Limb (tissue), 2 donors: ENCODE data around the gene FGF6.
A peak's percentile ranks its signal among the peaks of the same experiment; 100 is the strongest.
"Not testable (repeated sequence)": the region's sequence is repeated elsewhere in the genome, so short reads cannot be mapped to it uniquely, and the experiment has no call there.

Experiments
- DNase-seq, 2 donors: peaks; one replicate each; pipeline ENCODE4 v3.0.0-alpha.2; 2016; ENCODE audit errors: extremely low spot score in 2 of 2

Gene FGF6

DNA sequence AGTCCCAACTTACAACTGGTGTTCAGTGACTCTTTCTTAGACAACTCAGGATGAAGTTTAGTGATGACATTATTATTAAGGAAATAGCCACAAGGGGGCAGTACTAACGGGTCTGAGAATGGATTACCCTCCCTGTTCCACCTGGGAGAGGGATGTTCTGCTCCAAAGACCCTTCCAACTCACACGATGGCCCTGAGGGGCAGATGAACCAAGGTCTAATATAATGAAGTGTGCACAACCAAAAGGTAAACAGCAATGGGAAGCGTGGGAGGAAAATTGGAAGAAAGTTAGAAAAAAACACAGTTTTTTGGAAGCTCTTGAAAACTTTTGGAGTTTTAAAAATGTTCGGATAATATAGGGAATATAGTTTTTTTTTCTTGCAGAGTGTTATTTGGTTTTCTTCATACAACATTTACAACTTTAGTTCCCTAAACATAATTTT lies 24.0 kb downstream of the FGF6 start:
- DNase-seq: peak in 1 of 2 donors; percentile 18

DNA sequence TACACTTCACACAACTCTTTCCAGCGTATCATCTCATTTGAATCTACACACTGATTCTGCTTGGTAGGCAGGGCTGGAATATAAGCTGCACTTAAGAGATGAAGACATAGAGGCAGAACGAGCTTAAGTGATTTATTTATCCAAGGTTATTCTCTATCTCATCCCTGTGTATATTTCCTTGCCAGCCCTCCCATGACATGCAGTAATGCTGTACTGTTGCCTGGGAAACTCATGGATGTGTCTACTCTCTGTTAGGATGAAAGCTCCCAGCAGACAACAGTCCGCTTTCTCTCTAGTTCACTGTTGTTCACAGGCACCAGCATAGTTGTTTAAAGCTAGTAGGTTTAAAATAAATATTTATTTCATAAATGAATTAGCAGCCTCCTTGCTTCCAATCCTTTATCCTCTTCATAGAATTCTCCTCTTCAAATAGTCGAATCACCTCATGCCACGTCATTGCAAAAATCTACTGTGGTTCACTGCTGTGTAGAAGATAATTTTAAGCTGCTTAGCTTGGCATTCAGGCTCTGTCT lies 25.4 kb downstream of the FGF6 start:
- no peak for DNase-seq

DNA sequence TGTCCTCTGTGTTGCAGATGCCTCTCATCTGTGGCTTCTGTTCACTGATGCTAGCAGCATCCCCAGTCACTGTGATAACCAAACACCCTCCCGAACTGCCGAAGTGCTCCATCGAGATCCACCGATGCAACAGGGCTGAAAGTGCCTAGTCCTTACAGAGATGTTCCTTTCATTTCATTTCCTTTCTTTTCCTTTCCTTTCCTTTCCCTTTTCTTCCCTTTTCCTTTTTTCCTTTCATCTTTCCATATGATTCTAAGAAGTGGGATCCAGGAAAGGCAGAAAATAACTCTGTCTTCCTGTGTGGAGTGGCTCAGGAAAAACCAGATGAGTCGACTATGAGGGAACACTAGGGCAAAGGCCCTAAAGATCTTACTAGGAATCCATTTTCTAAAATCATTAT lies 26.7 kb downstream of the FGF6 start:
- DNase-seq: no peak

DNA sequence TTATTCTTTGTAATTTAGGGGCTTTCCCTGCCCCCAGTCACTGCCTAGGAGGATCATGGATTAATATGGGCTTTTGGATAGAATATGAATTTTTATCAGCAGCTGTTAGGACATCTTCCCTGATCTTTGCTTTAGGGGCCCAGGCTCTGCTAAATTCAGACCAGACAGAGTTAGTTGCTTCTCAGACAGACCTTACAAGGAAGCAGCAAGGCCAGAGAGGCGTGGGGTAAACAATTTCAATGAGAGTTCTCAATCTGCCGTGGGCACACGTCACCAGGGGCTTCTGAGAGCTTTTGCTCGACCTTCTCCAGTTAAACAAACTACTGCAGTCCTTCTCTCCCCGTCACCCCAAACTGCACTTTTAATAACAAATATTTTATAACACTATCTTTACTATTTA lies 27.7 kb downstream of the FGF6 start:
- no peak for DNase-seq

DNA sequence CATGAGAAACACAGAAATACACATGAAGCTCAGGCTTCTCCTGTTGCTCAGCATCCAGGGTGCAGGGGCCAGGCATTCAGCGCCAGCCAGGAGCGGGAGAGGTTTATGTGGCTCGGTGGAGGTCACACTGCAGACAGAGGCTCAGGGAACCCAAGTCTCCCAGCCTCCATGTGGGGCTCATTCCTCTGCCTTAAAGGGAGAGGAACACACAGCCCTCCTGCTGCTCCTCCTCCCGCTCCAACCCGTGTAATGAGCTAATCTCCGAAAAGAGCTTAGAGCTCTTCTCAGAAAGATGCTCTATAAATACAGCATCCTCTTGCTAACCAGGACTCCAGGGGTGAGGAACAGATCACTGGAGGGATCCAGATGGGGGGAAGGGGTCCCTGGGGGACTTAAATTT lies 28.2 kb downstream of the FGF6 start:
- no peak for DNase-seq

DNA sequence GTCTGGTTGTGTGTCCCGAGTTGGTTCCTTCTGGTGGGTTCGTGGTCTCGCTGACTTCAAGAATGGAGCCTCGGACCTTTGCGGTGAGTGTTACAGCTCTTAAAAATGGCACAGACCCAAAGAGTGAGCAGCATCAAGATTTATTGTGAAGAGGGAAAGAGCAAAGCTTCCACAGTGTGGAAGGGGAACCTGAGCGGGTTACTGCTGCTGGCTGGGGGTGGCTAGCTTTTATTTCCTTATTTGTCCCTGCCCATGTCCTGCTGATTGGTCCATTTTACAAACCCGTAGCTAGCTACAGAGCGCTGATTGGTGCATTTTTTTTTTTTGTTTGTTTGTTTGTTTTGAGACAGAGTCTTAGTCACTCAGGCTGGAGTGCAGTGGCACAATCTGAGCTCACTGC lies 29.3 kb downstream of the FGF6 start:
- DNase-seq: no peak

DNA sequence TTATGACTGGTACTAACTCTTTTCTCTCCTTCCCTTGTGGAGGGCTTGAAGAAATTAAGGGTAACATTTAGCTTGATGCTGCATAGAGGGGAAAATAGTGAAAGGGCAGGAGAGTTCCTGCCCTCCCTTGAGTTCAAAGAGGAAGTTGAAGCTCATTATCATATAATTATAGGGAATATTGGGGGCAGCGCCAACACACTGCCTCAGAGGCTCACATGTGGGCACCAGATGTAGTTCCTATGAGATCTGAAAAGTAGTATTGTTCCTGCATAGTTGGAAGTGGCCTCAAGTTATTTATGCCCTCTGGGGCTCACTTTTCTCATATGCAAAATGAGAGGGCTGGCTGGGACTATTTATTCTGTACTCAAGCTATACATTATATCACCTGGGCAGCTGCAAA lies 33.1 kb downstream of the FGF6 start:
- no peak for DNase-seq

DNA sequence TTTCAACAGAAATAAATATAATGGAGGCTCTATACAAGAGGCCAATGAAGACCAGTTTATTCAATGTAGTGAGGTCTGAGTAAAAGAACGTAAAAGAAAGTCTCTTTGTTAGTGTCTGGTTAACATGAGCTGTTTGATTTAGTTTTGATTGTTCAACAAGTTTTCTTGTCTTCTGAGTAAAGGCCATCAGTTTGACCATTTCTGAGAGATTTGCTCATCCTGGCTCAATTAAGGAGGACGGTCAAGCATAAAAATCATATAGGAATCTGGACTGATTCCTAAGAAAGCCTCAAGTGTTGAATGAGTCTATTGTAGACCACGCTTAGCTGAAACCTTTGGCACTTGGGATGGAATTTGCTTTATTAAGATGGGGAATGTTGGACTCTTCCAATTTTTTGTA lies 33.6 kb downstream of the FGF6 start:
- DNase-seq: no peak

DNA sequence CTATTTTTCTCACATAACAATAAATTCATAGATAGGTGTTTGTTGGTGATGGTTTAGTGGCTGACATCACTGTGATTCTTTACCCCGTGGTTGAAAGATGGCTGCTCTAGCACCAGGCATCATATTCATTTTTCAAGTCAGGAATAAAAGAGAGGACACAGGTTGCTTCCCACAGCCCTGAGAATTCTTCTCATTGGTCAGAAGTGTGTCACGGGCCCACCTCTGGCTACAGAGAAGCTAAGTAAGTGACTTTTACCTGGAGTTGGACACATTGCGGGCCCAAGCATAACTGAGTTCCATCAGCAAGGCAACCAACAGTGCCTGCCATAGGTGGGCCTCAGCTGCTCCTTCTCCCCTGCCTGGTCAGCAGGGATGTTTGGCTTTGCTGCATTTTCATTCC lies 38.5 kb downstream of the FGF6 start:
- DNase-seq: no peak

DNA sequence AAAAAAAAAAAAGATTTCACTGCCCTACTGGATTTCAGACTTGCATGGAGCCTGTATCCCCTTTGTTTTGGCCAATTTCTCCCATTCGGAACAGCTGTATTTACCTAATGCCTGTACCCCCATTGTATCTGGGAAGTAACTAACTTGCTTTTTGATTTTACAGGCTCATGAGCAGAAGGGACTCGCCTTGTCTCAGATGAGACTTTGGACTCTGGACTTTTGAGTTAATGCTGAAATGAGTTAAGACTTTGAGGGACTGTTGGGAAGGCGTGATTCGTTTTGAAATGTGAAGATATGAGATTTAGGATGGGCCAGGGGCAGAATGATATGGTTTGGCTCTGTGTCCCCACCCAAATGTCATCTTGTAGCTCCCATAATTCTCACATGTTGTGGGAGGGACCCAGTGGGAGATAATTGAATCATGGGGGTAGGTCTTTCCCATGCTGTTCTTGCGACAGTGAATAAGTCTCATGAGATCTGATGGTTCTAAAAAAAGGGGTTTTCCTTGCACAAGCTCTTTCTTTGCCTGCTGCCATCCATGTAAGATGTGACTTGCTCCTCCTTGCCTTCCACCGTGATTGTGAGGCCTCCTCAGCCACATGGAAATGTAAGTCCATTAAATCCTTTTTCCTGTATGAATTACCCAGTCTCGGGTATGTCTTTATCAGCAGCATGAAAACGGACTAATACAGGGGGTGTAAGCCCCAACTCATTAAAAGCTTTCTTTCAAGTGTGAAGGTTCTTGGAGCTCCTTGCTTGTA lies 40.6 kb downstream of the FGF6 start:
- DNase-seq: not testable (repeated sequence)

DNA sequence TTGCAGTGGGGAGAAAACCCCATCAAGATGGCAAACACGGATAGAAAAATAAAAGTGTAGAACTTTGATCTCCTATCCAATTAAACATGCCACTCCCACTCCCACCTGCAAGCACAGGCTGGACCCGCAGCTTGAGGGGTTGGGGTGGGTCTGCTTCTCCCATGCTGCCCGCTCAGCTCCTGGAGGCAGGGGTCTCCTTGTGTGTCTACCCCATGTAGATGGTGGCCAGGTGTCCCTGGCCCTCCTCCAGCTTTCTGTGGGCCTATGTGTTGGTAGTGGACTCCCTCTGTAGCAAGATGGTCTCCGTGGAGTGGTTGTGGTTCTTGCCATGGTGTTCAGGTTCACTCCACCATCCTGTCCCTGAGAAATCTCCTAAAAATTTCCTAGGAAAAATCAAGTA lies 42.6 kb downstream of the FGF6 start:
- DNase-seq: no peak

DNA sequence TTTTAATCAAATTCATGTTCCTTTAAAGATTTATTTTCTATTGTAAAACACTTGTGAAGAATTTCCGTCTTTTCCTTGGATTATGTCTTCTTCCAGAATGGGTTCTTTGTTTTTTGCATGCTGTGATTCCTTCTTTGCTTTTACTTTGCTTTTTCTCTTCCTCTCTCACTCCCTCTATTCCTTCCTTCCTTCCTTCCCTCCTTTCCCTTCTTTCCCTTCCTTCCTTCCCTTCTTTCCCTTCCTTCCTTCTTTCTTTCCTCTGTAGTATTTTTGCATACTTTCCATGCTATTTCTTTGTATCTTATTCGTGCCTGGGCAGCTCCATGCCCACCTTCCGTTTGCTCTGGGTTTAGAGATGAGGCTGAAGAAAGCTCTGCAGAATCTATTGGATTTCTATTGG lies 44.5 kb downstream of the FGF6 start:
- no peak for DNase-seq

DNA sequence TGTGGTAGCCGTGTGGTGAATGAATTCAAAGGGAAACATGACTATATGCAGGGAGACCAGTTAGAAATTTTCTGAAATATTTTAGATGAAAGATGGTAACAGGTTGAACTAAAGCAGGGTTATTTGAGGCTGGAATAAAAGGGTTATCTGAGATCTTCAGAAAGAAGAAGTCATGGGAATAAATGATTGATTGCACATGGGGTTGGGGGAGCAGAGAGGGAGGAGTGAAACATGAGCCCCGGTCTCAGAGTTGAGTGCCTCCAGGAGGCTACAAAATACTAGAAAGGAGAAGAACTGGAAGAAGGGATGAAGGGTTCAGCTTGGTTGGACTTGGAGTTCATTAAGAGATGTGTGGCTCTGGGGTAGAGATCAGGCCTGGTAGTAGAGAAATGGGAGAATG lies 49.8 kb downstream of the FGF6 start:
- DNase-seq: no peak

DNA sequence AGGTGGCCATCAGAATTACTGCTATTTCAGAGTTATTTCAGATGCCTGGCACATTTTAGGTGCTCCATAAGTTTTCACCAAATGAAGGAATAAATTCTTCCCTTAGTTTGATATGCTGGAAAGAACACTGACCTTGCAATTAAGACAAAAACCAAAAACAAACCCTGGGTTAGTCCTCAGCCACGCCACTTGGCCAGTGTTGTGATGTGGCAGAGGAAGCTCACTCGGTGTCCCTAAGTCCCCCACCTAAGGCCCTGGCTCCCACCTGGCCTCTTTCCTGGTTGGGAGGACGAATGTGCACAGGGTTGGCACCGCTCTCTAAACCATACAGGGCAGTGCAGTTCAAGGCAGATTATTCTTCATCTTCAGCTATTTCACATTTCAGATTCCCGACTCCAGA lies 52.4 kb downstream of the FGF6 start:
- no peak for DNase-seq

DNA sequence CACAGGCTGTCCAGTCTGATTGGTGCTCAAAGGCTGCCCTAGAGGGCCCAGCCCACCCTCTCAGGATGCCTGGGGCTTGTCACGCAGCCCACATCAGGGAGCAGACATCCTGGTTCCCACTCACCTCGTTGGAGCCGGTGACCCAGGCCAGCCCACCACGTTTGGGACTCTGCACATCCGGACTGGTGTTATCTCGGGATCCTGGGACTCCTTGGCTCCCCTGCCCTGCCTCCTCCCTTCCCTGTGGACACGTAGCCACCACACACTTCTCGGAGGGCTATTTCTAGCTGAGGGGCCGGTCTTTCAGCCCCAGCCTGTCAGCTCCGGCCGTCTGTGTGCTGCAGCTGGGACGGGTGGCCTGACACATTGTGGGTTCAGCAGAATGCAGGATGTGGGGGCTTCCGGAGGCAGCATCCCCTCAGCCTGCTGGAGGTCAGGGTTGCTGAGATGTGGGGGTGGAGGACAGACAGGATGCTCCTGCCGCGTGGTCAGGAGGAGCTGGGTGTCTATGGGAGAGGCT lies 53.3 kb downstream of the FGF6 start:
- no peak for DNase-seq

DNA sequence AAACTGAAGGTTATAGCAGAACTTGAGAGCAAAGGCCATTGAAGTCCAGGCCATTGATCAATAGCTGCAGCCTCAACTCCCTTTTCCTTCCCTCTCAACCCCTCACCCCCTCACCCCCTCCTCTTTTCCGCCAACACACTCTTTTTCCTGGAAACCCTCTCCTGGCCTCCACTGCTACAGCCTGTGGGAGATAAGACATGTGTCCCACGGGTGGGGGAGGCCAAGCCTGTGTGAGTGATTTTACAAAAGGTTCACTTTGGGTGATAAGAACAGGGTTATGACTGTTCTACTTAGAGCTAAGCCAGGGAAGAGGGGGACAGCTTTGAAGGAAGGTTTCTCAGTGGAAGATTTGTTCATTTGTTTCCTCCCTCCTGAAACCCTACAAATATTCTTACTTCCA lies 57.0 kb downstream of the FGF6 start:
- DNase-seq: no peak

DNA sequence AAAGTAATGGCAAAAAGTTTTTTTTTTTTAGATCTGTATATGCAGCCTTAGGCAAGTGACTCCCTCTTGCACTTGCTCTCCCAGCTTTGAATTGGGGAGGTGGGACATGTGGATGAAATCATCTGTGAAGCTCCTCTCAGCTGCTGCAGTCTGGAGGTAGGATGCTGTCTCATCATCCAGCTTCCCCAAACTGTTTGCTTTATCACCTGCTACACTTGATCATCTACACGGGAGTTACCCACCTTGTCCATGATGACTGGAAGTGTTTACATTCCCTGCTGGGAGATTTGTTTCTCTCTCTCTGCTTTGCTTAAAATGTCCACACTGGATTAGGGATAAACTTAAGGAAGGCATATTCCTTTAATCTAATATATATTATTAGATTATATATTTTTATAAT lies 57.6 kb downstream of the FGF6 start:
- DNase-seq: no peak

DNA sequence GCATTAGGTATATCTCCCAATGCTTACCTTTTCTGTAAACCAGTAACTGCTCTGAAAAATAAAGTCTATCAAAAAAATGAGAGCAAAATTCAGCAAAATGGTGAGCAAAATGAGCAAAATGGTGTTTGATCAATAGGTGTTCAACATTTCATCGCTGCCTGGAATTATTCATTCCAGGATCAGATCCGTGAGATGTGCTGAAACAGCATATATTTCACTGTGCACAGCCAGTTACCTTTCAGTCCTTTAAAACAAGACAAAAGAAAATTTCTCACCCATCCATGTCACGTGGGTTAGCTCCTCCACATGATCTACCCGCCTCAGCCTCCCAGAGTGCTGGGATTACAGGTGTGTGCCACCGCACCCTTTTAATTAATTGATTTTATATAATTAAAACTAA lies 58.0 kb downstream of the FGF6 start:
- no peak for DNase-seq

DNA sequence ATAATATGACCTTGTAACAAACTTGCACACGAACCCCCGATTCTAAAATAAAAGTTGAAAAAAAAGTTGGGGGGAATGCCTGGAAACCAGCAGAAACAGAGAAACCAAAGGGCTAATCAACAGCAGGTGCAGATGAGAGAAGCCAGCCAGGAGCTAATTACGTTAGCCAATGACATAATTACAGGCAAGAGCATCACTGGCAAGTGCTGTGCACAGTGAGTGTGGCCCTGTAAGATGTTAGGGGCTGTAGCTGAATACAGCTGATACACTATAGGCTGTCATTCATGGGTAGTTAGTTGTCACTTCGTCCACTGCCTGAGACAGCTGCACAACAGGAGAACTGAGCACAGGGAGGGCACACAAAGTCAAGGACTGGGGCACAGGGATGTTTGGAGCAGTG lies 58.8 kb downstream of the FGF6 start:
- DNase-seq: no peak
